SH-SY5Y (cell line): Measurements from ENCODE around the gene MED25.

ENCODE experiments used
- GATA2 ChIP-seq: IDR thresholded peaks from 2 replicates; pipeline ENCODE4 v1.6.1; 2011; ENCODE audit warnings: mild to moderate bottlenecking, low read depth, low read length
- GATA3 ChIP-seq: IDR thresholded peaks from 2 replicates; pipeline ENCODE4 v1.6.1; 2011; ENCODE audit warnings: low read depth, mild to moderate bottlenecking, low read length, moderate library complexity

Gene MED25

GRCh38 chr19:49805822-49806619 is 12.1 kb upstream of the MED25 start:
- TF ChIP-seq GATA2: no peak
- TF ChIP-seq GATA3: no peak

- no peak for TF ChIP-seq GATA2
- no peak for TF ChIP-seq GATA3
These were observed 11.5 kb upstream of the MED25 start for GRCh38 chr19:49806620-49806959.

- TF ChIP-seq GATA2 (no peak), GATA3 (no peak)
These were observed 10.8 kb upstream of the MED25 start for GRCh38 chr19:49807058-49807903.

GRCh38 chr19:49807904-49808675 is 10.0 kb upstream of the MED25 start:
- no peak for TF ChIP-seq GATA2
- no peak for TF ChIP-seq GATA3

GRCh38 chr19:49808711-49809159 is 9.4 kb upstream of the MED25 start:
- TF ChIP-seq GATA2: no peak
- TF ChIP-seq GATA3: no peak

- no peak for TF ChIP-seq GATA2
- TF ChIP-seq GATA3: no peak
These were observed 8.7 kb upstream of the MED25 start for GRCh38 chr19:49809160-49809940.

GRCh38 chr19:49809941-49810389 is 8.1 kb upstream of the MED25 start:
- TF ChIP-seq GATA3: no peak
- TF ChIP-seq GATA2: no peak

GRCh38 chr19:49811328-49811727 is 6.8 kb upstream of the MED25 start:
- TF ChIP-seq GATA3 (no peak), GATA2 (no peak)

GRCh38 chr19:49812452-49812996 is 5.6 kb upstream of the MED25 start:
- TF ChIP-seq GATA3: no peak
- TF ChIP-seq GATA2: no peak

- TF ChIP-seq GATA3 (no peak), GATA2 (peak; percentile 80)
These were observed 4.9 kb upstream of the MED25 start, which contains the start of gene FUZ for GRCh38 chr19:49812997-49813861. Gene FUZ (minus strand): TSS chr19:49813292. CDS start chr19:49813106, 186 bp downstream.

- no peak for TF ChIP-seq GATA3
- no peak for TF ChIP-seq GATA2
These were observed 4.1 kb upstream of the MED25 start for GRCh38 chr19:49814010-49814409.

GRCh38 chr19:49816590-49816989 is 1.5 kb upstream of the MED25 start:
- TF ChIP-seq GATA3: no peak
- TF ChIP-seq GATA2: no peak
